Parathyroid adenoma (tissue), 2 donors: ENCODE results near the gene B3GAT1.

Experiments used
- H2AFZ ChIP-seq: fragments of 300-600 bp; sonication (generic); one replicate; pipeline ENCODE4 v1.7.0; 2017; ENCODE audit warnings: antibody characterized with exemption, mild to moderate bottlenecking
- H3K27ac ChIP-seq: fragments of 300-600 bp; sonication (generic); one replicate; pipeline ENCODE4 v1.7.0; 2017
- H3K27me3 ChIP-seq: fragments of 300-600 bp; sonication (generic); one replicate; pipeline ENCODE4 v1.7.0; 2017; ENCODE audit warnings: low read length; ENCODE audit not compliant: control insufficient read depth, insufficient read depth
- H3K36me3 ChIP-seq: fragments of 300-600 bp; sonication (generic); one replicate; pipeline ENCODE4 v1.7.0; 2017; ENCODE audit warnings: low read length; ENCODE audit not compliant: control insufficient read depth, insufficient read depth
- H3K4me1 ChIP-seq: fragments of 300-600 bp; sonication (generic); one replicate; pipeline ENCODE4 v1.7.0; 2017; ENCODE audit warnings: control low read depth
- H3K4me2 ChIP-seq: fragments of 300-600 bp; sonication (generic); one replicate; pipeline ENCODE4 v1.7.0; 2017; ENCODE audit warnings: low read length
- H3K4me3 ChIP-seq: fragments of 300-600 bp; sonication (generic); one replicate; pipeline ENCODE4 v1.7.0; 2017; ENCODE audit warnings: low read depth, low read length
- H3K79me2 ChIP-seq: fragments of 300-600 bp; sonication (generic); one replicate; pipeline ENCODE4 v1.7.0; 2017; ENCODE audit warnings: control low read depth
- H3K9ac ChIP-seq: fragments of 300-600 bp; sonication (generic); one replicate; pipeline ENCODE4 v1.7.0; 2017; ENCODE audit warnings: mild to moderate bottlenecking
- H3K9me3 ChIP-seq: fragments of 300-600 bp; sonication (generic); one replicate; pipeline ENCODE4 v1.7.0; 2017; ENCODE audit warnings: low read length; ENCODE audit not compliant: control insufficient read depth
- CTCF ChIP-seq: fragments of 300-600 bp; sonication (generic); IDR thresholded peaks from one replicate; pipeline ENCODE4 v1.7.0; 2017; ENCODE audit warnings: antibody characterized with exemption, mild to moderate bottlenecking
- donor health status: primary hyperparathyroidism.

B3GAT1 gene

GRCh38 chr11:134399293-134399654, 12.8 kb downstream of the B3GAT1 start:
- Histone ChIP-seq H3K4me3 (no peak overlapping the region), H3K9ac (no peak overlapping the region), H3K4me1 (no peaks in the 10 kb centered on the region), H3K36me3 (no peaks in the 10 kb centered on the region), H3K9me3 (no peaks in the 10 kb centered on the region), H3K4me2 (no peak overlapping the region), H3K27ac (no peak overlapping the region), H2AFZ (no peak overlapping the region), H3K79me2 (no peaks in the 10 kb centered on the region), H3K27me3 (no peaks in the 10 kb centered on the region)
- TF ChIP-seq CTCF: no peak

- H3K9ac ChIP-seq: no peak overlapping the region
Measured at GRCh38 chr11:134398644-134399292, 13.3 kb downstream of the B3GAT1 start.

GRCh38 chr11:134398079-134398444, 14.0 kb downstream of the B3GAT1 start:
- Histone ChIP-seq H3K4me1 (no peaks in the 10 kb centered on the region), H3K4me3 (no peak overlapping the region), H2AFZ (no peak overlapping the region), H3K36me3 (no peaks in the 10 kb centered on the region), H3K79me2 (no peaks in the 10 kb centered on the region), H3K4me2 (no peak overlapping the region), H3K27me3 (no peaks in the 10 kb centered on the region), H3K9me3 (no peaks in the 10 kb centered on the region), H3K27ac (no peak overlapping the region), H3K9ac (no peak overlapping the region)
- TF ChIP-seq CTCF: no peak

More at GRCh38 chr11:134398644-134399292, 13.3 kb downstream of the B3GAT1 start:
- Histone ChIP-seq H3K27ac (no peak overlapping the region), H3K4me3 (no peak overlapping the region), H3K79me2 (no peaks in the 10 kb centered on the region), H3K9me3 (no peaks in the 10 kb centered on the region), H2AFZ (no peak overlapping the region), H3K4me1 (no peaks in the 10 kb centered on the region), H3K27me3 (no peaks in the 10 kb centered on the region), H3K36me3 (no peaks in the 10 kb centered on the region), H3K4me2 (no peak overlapping the region)
- no peak for TF ChIP-seq CTCF

GRCh38 chr11:134397304-134398078, 14.6 kb downstream of the B3GAT1 start:
- no peak overlapping the region for H3K4me2 ChIP-seq
- TF ChIP-seq CTCF: no peak
- H3K79me2 ChIP-seq: no peaks in the 10 kb centered on the region
- no peaks in the 10 kb centered on the region for H3K27me3 ChIP-seq
- H2AFZ ChIP-seq: no peak overlapping the region
- no peak overlapping the region for H3K4me3 ChIP-seq
- H3K9ac ChIP-seq: no peak overlapping the region
- no peaks in the 10 kb centered on the region for H3K9me3 ChIP-seq
- no peaks in the 10 kb centered on the region for H3K4me1 ChIP-seq
- H3K36me3 ChIP-seq: no peaks in the 10 kb centered on the region
- no peak overlapping the region for H3K27ac ChIP-seq
